ENCODE measurements around the gene ZNF71.
A peak's percentile ranks its signal among the peaks of the same experiment; 100 is the strongest.
"Not testable (repeated sequence)": the region's sequence is repeated elsewhere in the genome, so short reads cannot be mapped to it uniquely, and the experiment has no call there.

The ZNF71 gene

DNA sequence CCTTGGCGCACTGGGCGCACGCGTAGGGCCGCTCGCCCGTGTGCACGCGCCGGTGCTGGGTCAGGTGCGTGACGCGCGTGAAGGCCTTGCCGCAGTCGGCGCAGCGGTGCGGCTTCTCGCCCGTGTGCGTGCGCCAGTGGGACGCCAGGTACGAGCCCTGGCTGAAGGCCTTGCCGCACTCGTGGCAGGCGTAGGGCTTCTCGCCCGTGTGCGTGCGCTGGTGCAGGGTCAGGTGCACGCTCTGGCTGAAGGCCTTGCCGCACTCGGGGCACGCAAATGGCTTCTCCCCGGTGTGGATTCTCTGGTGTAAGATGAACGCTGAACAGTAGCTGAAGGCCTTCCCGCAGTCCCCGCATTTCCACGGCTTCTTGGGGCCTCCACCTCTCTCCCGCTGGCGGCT, 69.4 kb downstream of the ZNF71 start:
- no peak overlapping the region for H3K4me3 ChIP-seq (ENCODE audit: low read depth, low read length)
- no peak for DNase-seq (ENCODE audit: low read depth)
- TF ChIP-seq, protein P1, sequence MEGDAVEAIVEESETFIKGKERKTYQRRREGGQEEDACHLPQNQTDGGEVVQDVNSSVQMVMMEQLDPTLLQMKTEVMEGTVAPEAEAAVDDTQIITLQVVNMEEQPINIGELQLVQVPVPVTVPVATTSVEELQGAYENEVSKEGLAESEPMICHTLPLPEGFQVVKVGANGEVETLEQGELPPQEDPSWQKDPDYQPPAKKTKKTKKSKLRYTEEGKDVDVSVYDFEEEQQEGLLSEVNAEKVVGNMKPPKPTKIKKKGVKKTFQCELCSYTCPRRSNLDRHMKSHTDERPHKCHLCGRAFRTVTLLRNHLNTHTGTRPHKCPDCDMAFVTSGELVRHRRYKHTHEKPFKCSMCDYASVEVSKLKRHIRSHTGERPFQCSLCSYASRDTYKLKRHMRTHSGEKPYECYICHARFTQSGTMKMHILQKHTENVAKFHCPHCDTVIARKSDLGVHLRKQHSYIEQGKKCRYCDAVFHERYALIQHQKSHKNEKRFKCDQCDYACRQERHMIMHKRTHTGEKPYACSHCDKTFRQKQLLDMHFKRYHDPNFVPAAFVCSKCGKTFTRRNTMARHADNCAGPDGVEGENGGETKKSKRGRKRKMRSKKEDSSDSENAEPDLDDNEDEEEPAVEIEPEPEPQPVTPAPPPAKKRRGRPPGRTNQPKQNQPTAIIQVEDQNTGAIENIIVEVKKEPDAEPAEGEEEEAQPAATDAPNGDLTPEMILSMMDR (IDR thresholded peaks at IDR 0.05; ENCODE audit: insufficient read depth, low read depth, low read length, missing control alignments): no peak

DNA sequence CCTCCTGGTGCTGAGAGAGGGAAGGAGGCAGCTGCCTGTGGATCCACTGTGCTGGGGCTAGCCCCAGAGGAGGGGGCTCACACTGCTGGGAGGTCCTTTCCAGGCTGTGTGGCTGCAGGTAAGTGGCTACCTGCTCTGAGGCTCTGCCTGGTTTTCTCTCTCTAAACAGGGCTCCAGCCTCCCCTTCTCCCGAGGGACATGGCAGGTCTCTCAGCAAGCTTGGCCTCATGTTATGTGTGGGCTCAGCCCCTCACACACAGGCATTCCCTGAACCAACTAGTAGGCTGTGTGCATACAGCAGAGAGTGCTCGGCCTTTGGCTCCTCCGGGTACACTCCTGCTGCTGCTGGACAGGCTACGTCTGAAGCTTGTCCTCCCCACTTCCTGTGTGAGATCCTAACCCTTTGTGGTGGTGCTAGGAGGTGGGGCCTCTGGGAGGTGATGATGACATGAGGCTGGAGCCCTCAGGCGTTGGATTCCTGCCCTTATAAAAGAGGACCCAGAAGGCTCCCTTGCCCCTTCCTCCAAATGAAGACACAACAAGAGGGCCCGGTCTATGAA, 72.3 kb downstream of the ZNF71 start:
- TF ChIP-seq, protein P1 (IDR thresholded peaks at IDR 0.05; ENCODE audit: insufficient read depth, low read depth, low read length, missing control alignments): no peak
- no peak overlapping the region for H3K4me3 ChIP-seq (ENCODE audit: low read depth, low read length)
- no peak for DNase-seq (ENCODE audit: low read depth)

DNA sequence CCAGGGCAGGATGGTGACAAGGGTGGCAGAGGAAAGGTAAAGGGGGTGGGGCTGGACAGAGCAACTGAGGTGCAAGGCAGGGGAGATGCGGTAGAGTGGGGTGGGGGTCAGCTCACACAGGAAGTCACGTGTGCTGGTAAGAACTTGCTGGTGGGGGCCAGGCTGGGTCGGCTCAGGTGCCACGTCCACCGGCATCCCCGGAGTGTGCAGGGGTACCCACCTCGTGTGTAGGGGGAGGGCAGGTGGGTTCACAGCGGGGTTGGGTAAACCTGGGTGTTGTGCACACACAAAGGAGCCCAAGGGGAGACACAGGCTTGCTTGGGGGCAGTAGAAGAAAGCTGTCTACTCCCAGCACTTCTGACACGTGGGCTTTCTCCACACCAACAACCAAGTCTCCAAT, 73.6 kb downstream of the ZNF71 start:
- DNase-seq (ENCODE audit: low read depth): no peak
- no peak overlapping the region for H3K4me3 ChIP-seq (ENCODE audit: low read depth, low read length)
- TF ChIP-seq, protein P1 (IDR thresholded peaks at IDR 0.05; ENCODE audit: insufficient read depth, low read depth, low read length, missing control alignments): no peak

DNA sequence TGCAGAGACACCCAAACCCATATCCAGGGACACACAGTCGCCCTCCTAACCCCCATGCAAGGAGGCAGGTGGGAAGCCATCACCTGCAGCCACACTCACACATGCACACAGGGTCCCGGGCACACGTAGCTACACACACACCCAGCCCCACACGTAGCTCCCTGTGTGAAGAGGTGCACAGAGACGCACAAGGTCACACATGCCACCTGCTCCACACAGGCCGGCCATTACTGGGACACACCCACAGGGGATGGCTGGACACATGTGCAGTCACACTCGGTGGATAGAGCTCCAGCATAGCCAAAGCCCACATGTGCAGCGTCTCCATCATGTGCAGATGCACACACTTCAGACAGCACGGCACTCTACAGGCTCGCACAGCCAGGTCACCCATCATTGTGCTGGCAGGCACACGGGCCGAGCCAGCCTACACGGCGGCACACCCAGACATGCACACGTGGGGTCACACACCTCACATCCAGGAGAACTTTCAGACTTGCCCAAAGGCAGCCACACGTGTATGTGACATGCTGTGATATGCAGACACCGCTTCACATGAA, 75.4 kb downstream of the ZNF71 start:
- no peak for DNase-seq (ENCODE audit: low read depth)
- no peak overlapping the region for H3K4me3 ChIP-seq (ENCODE audit: low read depth, low read length)
- TF ChIP-seq, protein P1 (IDR thresholded peaks at IDR 0.05; ENCODE audit: insufficient read depth, low read depth, low read length, missing control alignments): no peak

DNA sequence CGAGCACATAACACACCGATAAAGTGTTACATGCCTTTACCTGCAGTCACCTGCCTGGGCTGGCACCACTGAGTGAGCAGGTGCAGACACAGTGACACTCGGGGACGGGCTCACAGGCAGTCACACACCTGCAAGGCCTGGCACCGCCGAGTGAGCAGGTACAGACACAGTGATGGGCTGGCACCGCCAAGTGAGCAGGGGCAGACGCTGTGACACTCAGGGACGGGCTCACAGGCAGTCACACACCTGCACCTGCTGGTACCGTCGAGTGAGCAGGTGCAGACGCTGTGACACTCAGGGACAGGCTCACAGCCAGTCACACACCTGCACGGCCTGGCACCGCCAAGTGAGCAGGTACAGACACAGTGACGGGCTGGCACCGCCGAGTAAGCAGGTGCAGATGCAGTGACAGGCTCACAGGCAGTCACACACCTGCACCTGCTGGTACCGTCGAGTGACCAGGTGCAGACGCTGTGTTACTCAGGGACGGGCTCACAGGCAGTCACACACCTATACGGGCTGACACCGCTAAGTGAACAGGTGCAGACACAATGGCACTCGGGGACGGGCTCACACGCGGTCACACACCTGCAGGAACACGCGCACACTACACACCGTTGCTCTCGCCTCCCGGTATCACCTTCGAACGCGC, 76.0 kb downstream of the ZNF71 start:
- TF ChIP-seq, protein P1 (IDR thresholded peaks at IDR 0.05; ENCODE audit: insufficient read depth, low read depth, low read length, missing control alignments): no peak
- no peak overlapping the region for H3K4me3 ChIP-seq (ENCODE audit: low read depth, low read length)
- no peak for DNase-seq (ENCODE audit: low read depth)

DNA sequence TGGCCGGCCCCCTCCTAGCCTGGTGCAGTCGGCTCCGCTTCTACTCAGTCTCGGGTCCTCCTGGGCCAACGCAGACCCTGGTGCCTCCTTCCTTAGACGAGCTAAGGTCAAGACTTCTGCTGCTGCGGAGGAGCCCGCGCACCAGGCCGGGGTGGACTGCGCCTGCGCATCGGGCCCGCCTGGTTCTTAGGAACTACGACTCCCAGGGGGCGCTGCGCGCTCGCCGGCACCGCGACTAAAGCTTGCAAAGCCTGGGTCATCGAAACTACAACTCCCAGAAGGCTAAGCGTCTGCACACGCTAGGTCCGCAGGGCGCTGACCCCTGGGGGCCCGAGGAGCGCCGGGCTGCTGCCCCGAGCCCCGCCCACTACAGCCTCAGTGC, 76.5 kb downstream of the ZNF71 start, which contains the start of gene ZNF835:
ZNF835 (minus strand) TSS at position 145 of the 382 bp plus-strand sequence. CDS start 6,559 bp downstream, outside the sequence.
- DNase-seq (ENCODE audit: low read depth): peak; percentile 59
- TF ChIP-seq, protein P1 (IDR thresholded peaks at IDR 0.05; ENCODE audit: insufficient read depth, low read depth, low read length, missing control alignments): no peak
- H3K4me3 ChIP-seq (ENCODE audit: low read depth, low read length): no peak within 1 kb of the TSS

DNA sequence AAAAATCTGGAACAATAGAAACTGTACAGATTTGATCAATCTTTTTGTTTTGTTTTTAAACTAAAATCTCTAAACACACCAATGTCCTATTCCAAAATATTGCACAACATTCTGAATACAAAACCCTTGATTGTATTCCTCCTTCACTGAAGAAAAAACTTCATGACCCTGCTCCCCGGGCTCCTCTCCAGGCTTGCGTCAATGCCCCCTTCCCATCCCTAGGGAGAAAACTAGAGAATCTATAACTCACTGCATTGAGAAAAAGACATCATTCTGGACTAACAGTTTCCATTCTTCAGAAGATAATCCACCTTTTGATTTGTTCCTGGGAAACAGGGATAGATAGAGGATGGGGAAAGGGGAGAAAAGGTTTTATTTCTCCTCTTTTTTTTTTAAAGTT, 77.5 kb downstream of the ZNF71 start:
- not testable (repeated sequence) for H3K4me3 ChIP-seq (ENCODE audit: low read depth, low read length); DNase-seq (ENCODE audit: low read depth)

Measured in GM12865 (cell line).